ENCODE measurements around the gene GPR148.
A peak's percentile ranks its signal among the peaks of the same experiment; 100 is the strongest.
"Not testable (repeated sequence)": the region's sequence is repeated elsewhere in the genome, so short reads cannot be mapped to it uniquely, and the experiment has no call there.

The GPR148 gene, protein sequence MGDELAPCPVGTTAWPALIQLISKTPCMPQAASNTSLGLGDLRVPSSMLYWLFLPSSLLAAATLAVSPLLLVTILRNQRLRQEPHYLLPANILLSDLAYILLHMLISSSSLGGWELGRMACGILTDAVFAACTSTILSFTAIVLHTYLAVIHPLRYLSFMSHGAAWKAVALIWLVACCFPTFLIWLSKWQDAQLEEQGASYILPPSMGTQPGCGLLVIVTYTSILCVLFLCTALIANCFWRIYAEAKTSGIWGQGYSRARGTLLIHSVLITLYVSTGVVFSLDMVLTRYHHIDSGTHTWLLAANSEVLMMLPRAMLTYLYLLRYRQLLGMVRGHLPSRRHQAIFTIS

DNA sequence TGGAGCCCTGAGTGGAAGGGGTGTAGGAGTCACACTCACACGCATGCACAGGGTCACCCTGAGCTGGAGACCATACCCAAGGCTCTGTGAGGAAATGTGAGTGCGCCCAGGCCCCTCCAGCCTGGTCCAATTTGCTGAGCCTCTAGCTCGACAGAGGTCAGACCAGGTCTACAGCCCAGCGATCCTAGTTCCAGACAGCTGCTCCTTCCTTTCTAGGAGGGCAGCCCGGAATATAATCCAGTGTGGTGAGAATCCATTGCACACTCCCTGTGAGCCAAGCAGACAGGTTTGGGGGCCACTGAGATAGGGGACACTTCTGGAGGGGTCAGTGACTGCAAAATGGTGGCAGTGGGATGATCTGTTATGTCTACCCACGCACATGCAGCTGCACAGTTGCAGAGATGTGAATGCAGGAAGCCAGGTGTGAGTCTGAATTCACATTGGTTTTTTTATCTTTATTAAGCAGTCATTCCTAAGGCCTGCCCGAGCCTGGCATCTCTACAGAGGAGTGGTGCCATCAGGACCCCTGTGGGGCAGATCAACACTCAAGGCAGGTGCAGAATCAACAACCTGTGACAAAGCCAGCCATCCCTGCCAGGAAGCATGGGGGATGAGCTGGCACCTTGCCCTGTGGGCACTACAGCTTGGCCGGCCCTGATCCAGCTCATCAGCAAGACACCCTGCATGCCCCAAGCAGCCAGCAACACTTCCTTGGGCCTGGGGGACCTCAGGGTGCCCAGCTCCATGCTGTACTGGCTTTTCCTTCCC is at the start of gene GPR148:
Gene GPR148, plus strand, starts transcription at position 522 of the 768 bp plus-strand sequence. Its CDS starts 82 bp downstream, at position 604.
- no peak for DNase-seq

GRCh38 chr2:130692041-130692770 is 36.7 kb upstream of the GPR148 start:
- DNase-seq = not testable (repeated sequence)

DNA sequence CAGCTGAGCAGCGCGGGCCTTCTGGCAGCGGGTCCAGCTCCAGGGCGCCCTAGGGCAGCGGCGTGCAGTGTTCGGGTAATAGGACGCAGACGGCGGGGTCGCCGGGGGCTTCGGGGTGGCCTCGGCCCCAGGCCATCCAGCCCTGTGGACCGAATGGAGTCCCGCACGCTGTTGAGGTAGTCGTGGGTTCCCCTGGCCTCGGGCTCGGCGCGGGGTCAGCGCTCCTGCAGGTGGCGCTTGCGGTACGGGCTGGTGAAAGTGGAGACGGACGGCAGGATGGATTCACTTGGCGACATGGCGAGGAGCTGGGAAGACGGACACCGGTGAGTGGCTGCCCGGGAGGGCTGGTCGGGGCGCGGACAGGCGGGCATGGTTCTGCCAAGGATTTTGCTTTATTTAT is 35.4 kb upstream of the GPR148 start:
- peak in 1 of 2 experiments; percentile 1 for DNase-seq

- not testable (repeated sequence) for DNase-seq
Observed at GRCh38 chr2:130703250-130703649, 25.6 kb upstream of the GPR148 start.

DNA sequence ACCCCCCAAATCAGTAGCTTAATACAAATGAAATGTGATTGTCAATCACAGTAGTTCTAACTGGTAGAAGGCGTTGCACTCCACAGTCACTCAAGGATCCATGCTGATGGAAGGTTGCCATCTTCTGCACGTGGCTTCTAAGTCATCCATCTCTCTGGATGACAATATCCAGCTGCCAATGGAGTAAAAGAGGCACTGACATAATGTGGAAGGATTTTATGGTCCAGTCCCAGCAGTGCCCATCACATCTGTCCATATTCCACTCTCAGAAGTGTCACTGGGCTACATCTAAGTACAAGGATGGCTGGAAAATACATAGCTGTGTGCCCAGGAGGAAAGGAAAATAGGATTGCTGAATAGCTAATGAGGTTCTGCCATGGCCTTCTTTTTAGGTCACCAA is 14.1 kb upstream of the GPR148 start:
- DNase-seq = not testable (repeated sequence)

GRCh38 chr2:130720036-130720435 is 8.8 kb upstream of the GPR148 start:
- no peak for DNase-seq

- no peak for DNase-seq
Observed at GRCh38 chr2:130720528-130720927, 8.3 kb upstream of the GPR148 start.

DNA sequence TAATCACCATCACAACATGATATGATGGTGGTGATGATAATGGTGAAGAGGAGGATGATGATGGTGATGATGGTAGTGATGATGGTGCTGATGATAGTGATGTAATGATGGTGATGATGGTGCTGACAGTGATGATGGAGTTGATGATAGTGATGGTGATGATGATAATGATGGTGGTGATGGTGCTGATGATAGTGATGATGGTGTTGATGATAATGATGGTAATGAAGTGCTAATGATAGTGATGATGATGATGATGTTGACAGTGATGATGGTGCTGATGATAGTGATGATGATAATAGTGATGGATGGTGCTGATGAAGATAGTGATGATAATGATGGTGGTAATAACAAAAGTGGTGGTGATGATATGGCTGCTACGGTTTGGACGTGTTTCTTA is 4.4 kb upstream of the GPR148 start:
- no peak for DNase-seq

- no peak for DNase-seq
Observed at GRCh38 chr2:130726614-130727180, 2.2 kb upstream of the GPR148 start.

DNA sequence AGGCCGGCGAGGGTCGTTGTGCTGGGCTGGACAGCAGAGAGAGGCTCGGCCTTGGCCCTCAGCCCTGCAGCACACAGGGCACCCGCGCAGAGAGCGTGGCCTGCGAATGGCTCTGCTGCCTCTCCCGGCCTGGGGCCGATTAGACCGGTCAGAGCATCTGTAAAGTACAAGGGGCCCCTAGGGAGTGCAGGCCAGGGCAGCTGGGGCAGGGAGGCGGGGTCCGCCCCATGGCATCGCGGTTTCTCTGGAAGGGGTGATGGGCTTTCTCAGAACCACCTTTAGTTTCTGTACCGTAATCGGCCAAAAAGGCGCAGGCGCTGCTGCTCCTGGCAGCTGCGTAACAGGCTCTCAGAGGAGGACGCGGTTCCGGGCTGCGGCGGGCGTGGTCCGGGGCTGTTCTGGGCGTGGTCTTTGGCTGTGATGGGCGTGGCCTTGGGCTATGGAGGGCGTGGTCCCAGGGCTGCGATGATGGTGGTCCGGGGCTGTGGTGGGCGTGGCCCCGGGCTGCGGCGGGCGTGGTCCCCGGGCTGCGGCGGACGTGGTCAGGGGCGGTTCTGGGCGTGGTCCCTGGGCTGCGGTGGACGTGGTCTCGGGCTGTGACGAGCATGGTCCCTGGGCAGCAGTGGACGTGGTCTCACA is 1.5 kb upstream of the GPR148 start:
- DNase-seq = peak; percentile 81

GRCh38 chr2:130728007-130728454 is 839 bp upstream of the GPR148 start:
- DNase-seq = peak in 1 of 2 experiments; percentile 30

DNA sequence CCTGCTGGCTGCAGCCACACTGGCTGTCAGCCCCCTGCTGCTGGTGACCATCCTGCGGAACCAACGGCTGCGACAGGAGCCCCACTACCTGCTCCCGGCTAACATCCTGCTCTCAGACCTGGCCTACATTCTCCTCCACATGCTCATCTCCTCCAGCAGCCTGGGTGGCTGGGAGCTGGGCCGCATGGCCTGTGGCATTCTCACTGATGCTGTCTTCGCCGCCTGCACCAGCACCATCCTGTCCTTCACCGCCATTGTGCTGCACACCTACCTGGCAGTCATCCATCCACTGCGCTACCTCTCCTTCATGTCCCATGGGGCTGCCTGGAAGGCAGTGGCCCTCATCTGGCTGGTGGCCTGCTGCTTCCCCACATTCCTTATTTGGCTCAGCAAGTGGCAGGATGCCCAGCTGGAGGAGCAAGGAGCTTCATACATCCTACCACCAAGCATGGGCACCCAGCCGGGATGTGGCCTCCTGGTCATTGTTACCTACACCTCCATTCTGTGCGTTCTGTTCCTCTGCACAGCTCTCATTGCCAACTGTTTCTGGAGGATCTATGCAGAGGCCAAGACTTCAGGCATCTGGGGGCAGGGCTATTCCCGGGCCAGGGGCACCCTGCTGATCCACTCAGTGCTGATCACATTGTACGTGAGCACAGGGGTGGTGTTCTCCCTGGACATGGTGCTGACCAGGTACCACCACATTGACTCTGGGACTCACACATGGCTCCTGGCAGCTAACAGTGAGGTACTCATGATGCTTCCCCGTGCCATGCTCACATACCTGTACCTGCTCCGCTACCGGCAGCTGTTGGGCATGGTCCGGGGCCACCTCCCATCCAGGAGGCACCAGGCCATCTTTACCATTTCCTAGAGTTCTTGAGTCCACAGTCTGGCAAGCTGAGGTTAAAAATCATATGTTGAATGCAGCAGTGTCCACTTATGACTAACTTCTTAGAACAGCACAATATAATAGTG is 741 bp downstream of the GPR148 start:
- no peak for DNase-seq

DNA sequence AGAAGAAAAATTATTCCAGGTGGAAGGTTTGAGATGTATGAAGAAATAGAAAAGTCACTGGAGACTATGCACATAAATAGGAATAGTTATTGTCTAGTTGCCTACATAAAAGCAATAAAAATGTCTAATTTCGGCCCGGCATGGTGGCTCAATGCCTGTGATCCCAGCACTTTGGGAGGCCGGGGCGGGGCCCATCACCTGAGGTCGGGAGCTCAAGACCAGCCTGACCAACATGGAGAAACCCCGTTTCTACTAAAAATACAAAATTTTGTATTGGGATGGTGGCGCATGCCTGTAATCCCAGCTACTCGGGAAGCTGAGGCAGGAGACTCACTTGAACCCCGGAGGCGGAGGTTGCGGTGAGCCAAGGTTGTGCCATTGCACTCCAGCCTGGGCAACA is 3.4 kb downstream of the GPR148 start:
- DNase-seq = not testable (repeated sequence)

GRCh38 chr2:130735200-130735599 is 6.3 kb downstream of the GPR148 start:
- DNase-seq = no peak

- DNase-seq = no peak
Observed at GRCh38 chr2:130736487-130736886, 7.6 kb downstream of the GPR148 start.

- DNase-seq = no peak
Observed at GRCh38 chr2:130737592-130737991, 8.7 kb downstream of the GPR148 start.

GRCh38 chr2:130740671-130741070 is 11.8 kb downstream of the GPR148 start:
- DNase-seq = no peak

- DNase-seq = no peak
Observed at GRCh38 chr2:130743278-130743677, 14.4 kb downstream of the GPR148 start.

GRCh38 chr2:130744287-130745117 is 15.6 kb downstream of the GPR148 start:
- DNase-seq = no peak

- DNase-seq = no peak
Observed at GRCh38 chr2:130749078-130749477, 20.2 kb downstream of the GPR148 start.

Measured in activated CD4-positive, alpha-beta T cell treated with anti-CD3 and anti-CD28 coated beads, Interleukin-2, amount 50 U/mL, for 4 hours (primary cell).